K562 (cell line): ENCODE measurements around the gene SETD1B. TPM values are rescaled to one million over a fixed set of nuclear protein-coding genes. Genes with fewer than 3 reads are reported as not detected.

Source experiments
- E2F3 ChIP-seq: fragments of 250-450 bp; sonication (Bioruptor Pico); IDR thresholded peaks from 2 replicates; pipeline ENCODE4 v1.4.0; 2020; ENCODE audit warnings: mild to moderate bottlenecking
- EHMT2 ChIP-seq: fragments of 450-650 bp; IDR thresholded peaks from 2 replicates; pipeline ENCODE4 v1.6.1; 2018; ENCODE audit warnings: antibody characterized with exemption
- FOSL1 ChIP-seq: fragments of 200-800 bp; sonication (Bioruptor generic); conservative IDR thresholded peaks from 2 replicates; pipeline ENCODE4 v1.6.1; 2016; ENCODE audit warnings: missing genetic modification characterization, missing compliant biosample characterization
- GATAD2B ChIP-seq: fragments of 450-650 bp; IDR thresholded peaks from 2 replicates; pipeline ENCODE4 v1.6.1; 2017; ENCODE audit warnings: mild to moderate bottlenecking, borderline replicate concordance
- HDAC1 ChIP-seq, 2 experiments: fragments of 450-650 bp; IDR thresholded peaks; 2 replicates each; pipeline ENCODE4 v1.6.1; 2016 to 2017; ENCODE audit warnings: inconsistent platforms in 1 of 2, mild to moderate bottlenecking in 1 of 2, moderate library complexity in 1 of 2
- KDM1A ChIP-seq, 2 experiments: fragments of 450-650 bp; IDR thresholded peaks; 2 replicates each; pipeline ENCODE4 v1.6.1; 2016; ENCODE audit warnings: mild to moderate bottlenecking in 2 of 2
- PKNOX1 ChIP-seq: fragments of 450-650 bp; IDR thresholded peaks from 2 replicates; pipeline ENCODE4 v1.6.1; 2016
- POLR2G ChIP-seq: fragments of 200-400 bp; formaldehyde crosslinking; IDR thresholded peaks from 2 replicates; pipeline ENCODE4 v1.6.1; 2017; ENCODE audit warnings: low read depth, mild to moderate bottlenecking, antibody characterized with exemption, low read length, moderate library complexity
- RAD51 ChIP-seq: fragments of 450-650 bp; IDR thresholded peaks from 2 replicates; pipeline ENCODE4 v1.7.1; 2016; ENCODE audit warnings: low read depth, mild to moderate bottlenecking, borderline replicate concordance
- SFPQ ChIP-seq: fragments of 200-400 bp; formaldehyde crosslinking; IDR thresholded peaks from 2 replicates; pipeline ENCODE4 v1.6.1; 2017; ENCODE audit warnings: mild to moderate bottlenecking, low read depth, low read length, moderate library complexity
- SOX6 ChIP-seq: fragments of 450-650 bp; IDR thresholded peaks from 2 replicates; pipeline ENCODE4 v1.6.1; 2014; ENCODE audit warnings: mild to moderate bottlenecking
- polyA plus RNA-seq, 8 experiments: library from polyadenylated mRNA; depleted of rRNA in 4 of 8; stranded (reverse) in 5 of 8; unstranded in 3 of 8; fragments of >200 nt; fragmentation: Nextera tagmentation in 2 of 8; fragmentation: Illumina TruSeq in 1 of 8; extraction: Ambion mirVana in 2 of 8; extraction: Trizol in 1 of 8; gene quantifications; 2 replicates each; pipeline versions ENCODE4 v1.2.1 to v1.2.3, GENCODE V29; 2011 to 2014; ENCODE audit warnings: inconsistent platforms in 1 of 8, missing spikeins in 1 of 8
- total RNA-seq, 7 experiments: library from RNA; depleted of rRNA in 6 of 7; stranded (reverse); fragments of >200 nt in 6 of 7; fragmentation: Illumina TruSeq in 2 of 7; extraction: Trizol in 2 of 7; gene quantifications; 2 replicates each; pipeline versions ENCODE4 v1.2.1 to v1.2.3, GENCODE V29; 2011 to 2021; ENCODE audit warnings: low replicate concordance in 1 of 7

SETD1B gene
- total and polyA plus RNA-seq, 9 of the 15 experiments (the other 6 are each of a cell fraction or from before 2014, with no cell fraction given) = 0.48 to 26.6 (median 2.3) TPM

- TF ChIP-seq SFPQ = no peak
- no peak for TF ChIP-seq POLR2G
- TF ChIP-seq GATAD2B = no peak
- peak; percentile 20; the same call in 1 of the 2 replicates for TF ChIP-seq SOX6
- peak; percentile 14; the same call in 1 of the 2 replicates for TF ChIP-seq PKNOX1
- TF ChIP-seq HDAC1 (IDR thresholded peaks at IDR 0.05) = 0 out of 4 replicates have a peak, but pooled peaks of 1 of the 2 experiments have one; percentile 40
- TF ChIP-seq E2F3 (CRISPR knock-in tag) = no peak
- TF ChIP-seq KDM1A (IDR thresholded peaks at IDR 0.05) = peak; percentile 74 to 80; a peak in 3 of 4 replicates
- no peak for TF ChIP-seq EHMT2
- TF ChIP-seq FOSL1 (tag) = peak; percentile 63
- no peak for TF ChIP-seq RAD51
Observed at GRCh38 chr12:121784460-121784859, 19.3 kb upstream of the SETD1B start (continued).
